HL-60 (cell line): Measurements from ENCODE around the gene PRR4.

Experiments used
- DNase-seq, 2 experiments: peaks; one replicate each; pipeline ENCODE4 v3.0.0-alpha.2; 2010 to 2020; ENCODE audit warnings: low read depth in 1 of 2, low spot score in 1 of 2
- H3K27ac ChIP-seq: fragments of 250-450 bp; sonication (Bioruptor Pico); replicated peaks from 2 replicates; pipeline ENCODE4 v1.5.1; 2020; ENCODE audit warnings: mild to moderate bottlenecking, moderate library complexity
- H3K27me3 ChIP-seq: fragments of 250-450 bp; sonication (Bioruptor Pico); 2 replicates; pipeline ENCODE4 v1.5.1; 2021; ENCODE audit warnings: mild to moderate bottlenecking, moderate library complexity; ENCODE audit not compliant: insufficient read depth, poor library complexity, severe bottlenecking
- H3K4me3 ChIP-seq: replicated peaks from 2 replicates; pipeline ENCODE4 v1.5.1; 2011; ENCODE audit warnings: mild to moderate bottlenecking, control low read depth, low read length; ENCODE audit not compliant: insufficient read depth
- CTCF ChIP-seq: IDR thresholded peaks from one replicate; pipeline ENCODE4 v1.5.1; 2011; ENCODE audit warnings: low read length, control low read depth, inconsistent platforms; ENCODE audit not compliant: insufficient read depth
- GABPA ChIP-seq: IDR thresholded peaks from 2 replicates; pipeline ENCODE4 v1.6.1; 2012; ENCODE audit warnings: low read depth
- POLR2AphosphoS5 ChIP-seq: IDR thresholded peaks from 2 replicates; pipeline ENCODE4 v1.6.1; 2012; ENCODE audit warnings: low read depth
- SPI1 ChIP-seq: IDR thresholded peaks from 2 replicates; pipeline ENCODE4 v1.6.1; 2012; ENCODE audit warnings: low read depth, mild to moderate bottlenecking, borderline replicate concordance
- TF ChIP-seq, protein P1 (sequence below): IDR thresholded peaks from 2 replicates; pipeline ENCODE4 v1.6.1; 2012; ENCODE audit warnings: low read depth; ENCODE audit not compliant: insufficient replicate concordance

PRR4 gene

DNA sequence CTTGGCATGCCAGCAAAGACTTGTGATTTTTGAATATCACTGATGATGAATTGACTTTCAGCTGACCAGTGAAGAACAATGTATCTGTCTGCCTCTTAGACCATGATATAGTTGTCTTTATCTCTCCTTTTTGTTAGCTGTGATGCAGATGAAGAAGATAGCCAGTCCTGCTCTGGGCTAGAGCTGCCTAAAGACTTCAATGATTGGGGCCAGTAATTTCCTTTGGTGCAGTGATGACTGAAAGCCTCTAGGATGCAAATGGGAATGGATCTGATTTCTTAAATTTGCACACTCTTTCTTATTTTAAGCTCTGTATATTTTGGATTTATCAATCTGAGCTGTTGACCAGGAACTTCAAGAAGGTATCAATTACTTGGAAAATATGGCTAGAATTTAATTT, 39.2 kb downstream of the PRR4 start, which contains the start of gene TAS2R9:
TAS2R9 (minus strand) TSS at position 101 of the 400 bp plus-strand sequence; CDS start at position 8, 93 bp downstream.
- no peak within 1 kb of the TSS for H3K4me3 ChIP-seq
- H3K27ac ChIP-seq: no peak within 1 kb of the TSS
- no peaks in the 10 kb centered on the region for H3K27me3 ChIP-seq
- DNase-seq: no peak
- TF ChIP-seq, protein P1, sequence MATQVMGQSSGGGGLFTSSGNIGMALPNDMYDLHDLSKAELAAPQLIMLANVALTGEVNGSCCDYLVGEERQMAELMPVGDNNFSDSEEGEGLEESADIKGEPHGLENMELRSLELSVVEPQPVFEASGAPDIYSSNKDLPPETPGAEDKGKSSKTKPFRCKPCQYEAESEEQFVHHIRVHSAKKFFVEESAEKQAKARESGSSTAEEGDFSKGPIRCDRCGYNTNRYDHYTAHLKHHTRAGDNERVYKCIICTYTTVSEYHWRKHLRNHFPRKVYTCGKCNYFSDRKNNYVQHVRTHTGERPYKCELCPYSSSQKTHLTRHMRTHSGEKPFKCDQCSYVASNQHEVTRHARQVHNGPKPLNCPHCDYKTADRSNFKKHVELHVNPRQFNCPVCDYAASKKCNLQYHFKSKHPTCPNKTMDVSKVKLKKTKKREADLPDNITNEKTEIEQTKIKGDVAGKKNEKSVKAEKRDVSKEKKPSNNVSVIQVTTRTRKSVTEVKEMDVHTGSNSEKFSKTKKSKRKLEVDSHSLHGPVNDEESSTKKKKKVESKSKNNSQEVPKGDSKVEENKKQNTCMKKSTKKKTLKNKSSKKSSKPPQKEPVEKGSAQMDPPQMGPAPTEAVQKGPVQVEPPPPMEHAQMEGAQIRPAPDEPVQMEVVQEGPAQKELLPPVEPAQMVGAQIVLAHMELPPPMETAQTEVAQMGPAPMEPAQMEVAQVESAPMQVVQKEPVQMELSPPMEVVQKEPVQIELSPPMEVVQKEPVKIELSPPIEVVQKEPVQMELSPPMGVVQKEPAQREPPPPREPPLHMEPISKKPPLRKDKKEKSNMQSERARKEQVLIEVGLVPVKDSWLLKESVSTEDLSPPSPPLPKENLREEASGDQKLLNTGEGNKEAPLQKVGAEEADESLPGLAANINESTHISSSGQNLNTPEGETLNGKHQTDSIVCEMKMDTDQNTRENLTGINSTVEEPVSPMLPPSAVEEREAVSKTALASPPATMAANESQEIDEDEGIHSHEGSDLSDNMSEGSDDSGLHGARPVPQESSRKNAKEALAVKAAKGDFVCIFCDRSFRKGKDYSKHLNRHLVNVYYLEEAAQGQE: no peak
- TF ChIP-seq SPI1: no peak
- no peak for TF ChIP-seq GABPA
- no peak for TF ChIP-seq POLR2AphosphoS5
- TF ChIP-seq CTCF: no peak

GRCh38 chr12:10807186-10807585, 42.1 kb downstream of the PRR4 start, which contains the start of gene TAS2R8:
Gene TAS2R8, minus strand, starts transcription at chr12:10807286. Its CDS starts 306 bp downstream, at chr12:10806980.
- Histone ChIP-seq H3K27me3 (no peaks in the 10 kb centered on the region), H3K27ac (no peak within 1 kb of the TSS), H3K4me3 (no peak within 1 kb of the TSS)
- TF ChIP-seq POLR2AphosphoS5: no peak
- no peak for TF ChIP-seq CTCF
- TF ChIP-seq, protein P1: no peak
- TF ChIP-seq GABPA: no peak
- TF ChIP-seq SPI1: no peak
- no peak for DNase-seq

DNA sequence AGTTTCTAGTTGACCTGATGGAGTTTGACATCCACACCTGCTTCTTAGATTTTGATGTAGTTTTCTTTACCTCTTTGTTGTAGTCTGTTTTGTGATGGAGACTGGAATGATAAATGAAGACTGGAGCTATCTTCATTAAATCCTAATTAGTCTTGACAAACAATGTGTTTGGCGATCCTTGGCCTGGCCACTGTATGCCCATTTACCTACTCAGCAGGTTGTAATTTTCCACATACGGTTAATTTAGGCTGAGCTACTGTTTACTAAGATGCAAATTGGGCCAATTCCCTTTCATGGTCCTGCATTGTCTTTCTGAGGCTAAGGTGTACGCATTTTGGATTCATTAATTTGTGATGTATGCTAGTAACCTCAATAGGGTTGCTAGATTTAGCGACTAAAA, 46.7 kb downstream of the PRR4 start, which contains the start of gene TAS2R7:
TAS2R7 (minus strand) TSS at position 41 of the 400 bp plus-strand sequence. CDS start 57 bp downstream, outside the sequence.
- TF ChIP-seq POLR2AphosphoS5 (no peak), GABPA (no peak), CTCF (no peak), SPI1 (no peak)
- peaks cover 3% of the 10 kb centered on the region for H3K27me3 ChIP-seq
- H3K27ac ChIP-seq: no peak within 1 kb of the TSS
- no peak for DNase-seq
- H3K4me3 ChIP-seq: no peak within 1 kb of the TSS

- peaks cover 3% of the 10 kb centered on the region for H3K27me3 ChIP-seq
- no peak overlapping the region for H3K4me3 ChIP-seq
- no peak for DNase-seq
- no peak overlapping the region for H3K27ac ChIP-seq
- TF ChIP-seq CTCF: no peak
- no peak for TF ChIP-seq GABPA
- TF ChIP-seq POLR2AphosphoS5: no peak
- TF ChIP-seq, protein P1: no peak
- TF ChIP-seq SPI1: no peak
Measured at GRCh38 chr12:10801741-10802140, 47.5 kb downstream of the PRR4 start.
